Progenitor cell of endocrine pancreas (in vitro differentiated cells): ENCODE measurements around the gene ADGRG6. TPM values are rescaled to one million over a fixed set of nuclear protein-coding genes. Genes with fewer than 3 reads are reported as not detected.

Experiments used
- DNase-seq: peaks from one replicate; pipeline ENCODE4 v3.0.0; 2021; ENCODE audit warnings: low spot score; ENCODE audit not compliant: unreplicated experiment
- H3K27ac Mint-ChIP-seq: 2 replicates; pipeline ENCODE4 v1.8.0; 2021; ENCODE audit warnings: mild to moderate bottlenecking, moderate library complexity, mixed read lengths
- H3K27me3 Mint-ChIP-seq: 2 replicates; pipeline ENCODE4 v1.8.0; 2021; ENCODE audit warnings: mixed read lengths
- H3K36me3 Mint-ChIP-seq: 2 replicates; pipeline ENCODE4 v1.8.0; 2022; ENCODE audit warnings: mixed read lengths; ENCODE audit not compliant: insufficient read depth
- H3K4me1 Mint-ChIP-seq: 2 replicates; pipeline ENCODE4 v1.8.0; 2021; ENCODE audit warnings: low read depth, mixed read lengths
- H3K4me3 Mint-ChIP-seq: 2 replicates; pipeline ENCODE4 v1.8.0; 2021; ENCODE audit warnings: low read depth, mild to moderate bottlenecking, moderate library complexity, mixed read lengths
- H3K9me3 Mint-ChIP-seq: 2 replicates; pipeline ENCODE4 v1.8.0; 2021; ENCODE audit warnings: low read depth, mixed read lengths
- CTCF ChIP-seq: fragments of 200-600 bp; sonication (generic); IDR thresholded peaks from one replicate; pipeline ENCODE4 v1.5.0; 2021; ENCODE audit warnings: antibody characterized with exemption, mild to moderate bottlenecking; ENCODE audit not compliant: unreplicated experiment
- total RNA-seq: library from RNA; stranded (reverse); gene quantifications from 2 replicates; pipeline ENCODE4 v1.2.1, GENCODE V29; 2021

The ADGRG6 gene
- total RNA-seq, 1 donor from 2014 or later: 126 TPM

GRCh38 chr6:142260748-142261147 is 41.1 kb upstream of the ADGRG6 start:
- H3K27ac Mint-ChIP-seq: no peak overlapping the region
- H3K9me3 Mint-ChIP-seq: peaks cover 3% of the 10 kb centered on the region
- H3K4me1 Mint-ChIP-seq: peaks cover 10% of the 10 kb centered on the region
- H3K27me3 Mint-ChIP-seq: no peaks in the 10 kb centered on the region
- no peaks in the 10 kb centered on the region for H3K36me3 Mint-ChIP-seq
- no peak for DNase-seq
- TF ChIP-seq CTCF: no peak
- H3K4me3 Mint-ChIP-seq: no peak overlapping the region

GRCh38 chr6:142262231-142262630 is 39.6 kb upstream of the ADGRG6 start:
- Mint-ChIP-seq H3K27ac (no peak overlapping the region), H3K27me3 (no peaks in the 10 kb centered on the region), H3K4me3 (no peak overlapping the region), H3K4me1 (peaks cover 2% of the 10 kb centered on the region), H3K36me3 (no peaks in the 10 kb centered on the region), H3K9me3 (peaks cover 2% of the 10 kb centered on the region)
- no peak for DNase-seq
- no peak for TF ChIP-seq CTCF

GRCh38 chr6:142265476-142265875 is 36.3 kb upstream of the ADGRG6 start:
- H3K9me3 Mint-ChIP-seq: peaks cover 2% of the 10 kb centered on the region
- no peaks in the 10 kb centered on the region for H3K36me3 Mint-ChIP-seq
- TF ChIP-seq CTCF: no peak
- no peak for DNase-seq
- H3K27me3 Mint-ChIP-seq: no peaks in the 10 kb centered on the region
- H3K27ac Mint-ChIP-seq: no peak overlapping the region
- H3K4me1 Mint-ChIP-seq: peaks cover 2% of the 10 kb centered on the region
- no peak overlapping the region for H3K4me3 Mint-ChIP-seq

GRCh38 chr6:142266060-142266459 is 35.7 kb upstream of the ADGRG6 start:
- H3K4me1 Mint-ChIP-seq: peaks cover 2% of the 10 kb centered on the region
- H3K4me3 Mint-ChIP-seq: no peak overlapping the region
- no peaks in the 10 kb centered on the region for H3K36me3 Mint-ChIP-seq
- no peak for DNase-seq
- H3K27ac Mint-ChIP-seq: no peak overlapping the region
- H3K27me3 Mint-ChIP-seq: no peaks in the 10 kb centered on the region
- peaks cover 2% of the 10 kb centered on the region for H3K9me3 Mint-ChIP-seq
- TF ChIP-seq CTCF: no peak

- Mint-ChIP-seq H3K27ac (no peak overlapping the region), H3K36me3 (no peaks in the 10 kb centered on the region), H3K4me3 (no peak overlapping the region), H3K27me3 (no peaks in the 10 kb centered on the region), H3K9me3 (no peaks in the 10 kb centered on the region), H3K4me1 (peaks cover 8% of the 10 kb centered on the region)
- no peak for TF ChIP-seq CTCF
- no peak for DNase-seq
Observed at GRCh38 chr6:142271476-142271875, 30.3 kb upstream of the ADGRG6 start.

- Mint-ChIP-seq H3K36me3 (peaks cover 2% of the 10 kb centered on the region), H3K9me3 (peaks cover 3% of the 10 kb centered on the region), H3K4me1 (peaks cover 14% of the 10 kb centered on the region), H3K4me3 (no peak overlapping the region), H3K27me3 (no peaks in the 10 kb centered on the region), H3K27ac (no peak overlapping the region)
- no peak for DNase-seq
- TF ChIP-seq CTCF: no peak
Observed at GRCh38 chr6:142274656-142275055, 27.2 kb upstream of the ADGRG6 start.
